GM21717 (cell line): ENCODE results near the gene USP17L19.
"Not testable (repeated sequence)": the region's sequence is repeated elsewhere in the genome, so short reads cannot be mapped to it uniquely, and the experiment has no call there.

Experiments used
- ATAC-seq: cut with Tn5 transposase; IDR thresholded peaks from one replicate; pipeline ENCODE4 v1.9.1; 2021; ENCODE audit warnings: mild to moderate bottlenecking, moderate library complexity; ENCODE audit not compliant: unreplicated experiment

The USP17L19 gene

GRCh38 chr4:9253078-9253477, at the start of gene USP17L19:
USP17L19 (plus strand) TSS chr4:9253378; CDS start chr4:9253378, 0 bp downstream.
- not testable (repeated sequence) for ATAC-seq

- ATAC-seq: not testable (repeated sequence)
Observed at GRCh38 chr4:9210357-9210756, 42.8 kb upstream of the USP17L19 start, which contains the start of gene USP17L10. USP17L10 (plus strand) TSS chr4:9210657; CDS start chr4:9210657, 0 bp downstream.

- not testable (repeated sequence) for ATAC-seq
Observed at GRCh38 chr4:9214701-9215100, 38.5 kb upstream of the USP17L19 start.

- not testable (repeated sequence) for ATAC-seq
Observed at GRCh38 chr4:9215105-9215504, 38.1 kb upstream of the USP17L19 start, which contains the start of gene USP17L11. USP17L11 (plus strand) TSS chr4:9215405; CDS start chr4:9215405, 0 bp downstream.

- not testable (repeated sequence) for ATAC-seq
Observed at GRCh38 chr4:9219852-9220251, 33.3 kb upstream of the USP17L19 start, which contains the start of gene USP17L12. USP17L12 (plus strand) TSS chr4:9220152; CDS start chr4:9220152, 0 bp downstream.

GRCh38 chr4:9224596-9224995, 28.6 kb upstream of the USP17L19 start, which contains the start of gene USP17L13:
USP17L13 (plus strand) TSS chr4:9224896; CDS start chr4:9224896, 0 bp downstream.
- not testable (repeated sequence) for ATAC-seq

GRCh38 chr4:9230249-9230648, 22.9 kb upstream of the USP17L19 start:
- not testable (repeated sequence) for ATAC-seq

GRCh38 chr4:9234085-9234484, 19.1 kb upstream of the USP17L19 start, which contains the start of gene USP17L15:
USP17L15 (plus strand) TSS chr4:9234385; CDS start chr4:9234385, 0 bp downstream.
- not testable (repeated sequence) for ATAC-seq

GRCh38 chr4:9238461-9238860, 14.7 kb upstream of the USP17L19 start:
- ATAC-seq: not testable (repeated sequence)

GRCh38 chr4:9243579-9243978, 9.6 kb upstream of the USP17L19 start, which contains the start of gene USP17L17:
USP17L17 (plus strand) TSS chr4:9243879; CDS start chr4:9243879, 0 bp downstream.
- ATAC-seq: not testable (repeated sequence)

GRCh38 chr4:9247953-9248680, 5.1 kb upstream of the USP17L19 start, which contains the start of gene USP17L18:
USP17L18 (plus strand) TSS chr4:9248630; CDS start chr4:9248630, 0 bp downstream.
- ATAC-seq: not testable (repeated sequence)

GRCh38 chr4:9257824-9258223, 4.6 kb downstream of the USP17L19 start, which contains the start of gene USP17L20:
USP17L20 (plus strand) TSS chr4:9258124; CDS start chr4:9258124, 0 bp downstream.
- ATAC-seq: not testable (repeated sequence)

GRCh38 chr4:9262572-9262971, 9.4 kb downstream of the USP17L19 start, which contains the start of gene USP17L21:
USP17L21 (plus strand) TSS chr4:9262872; CDS start chr4:9262872, 0 bp downstream.
- not testable (repeated sequence) for ATAC-seq

- not testable (repeated sequence) for ATAC-seq
Observed at GRCh38 chr4:9267319-9267718, 14.1 kb downstream of the USP17L19 start, which contains the start of gene USP17L22. USP17L22 (plus strand) TSS chr4:9267619; CDS start chr4:9267619, 0 bp downstream.

GRCh38 chr4:9271719-9272118, 18.5 kb downstream of the USP17L19 start:
- ATAC-seq: not testable (repeated sequence)
